ENCODE results near the gene PSTPIP2.

- TF ChIP-seq, protein P1, sequence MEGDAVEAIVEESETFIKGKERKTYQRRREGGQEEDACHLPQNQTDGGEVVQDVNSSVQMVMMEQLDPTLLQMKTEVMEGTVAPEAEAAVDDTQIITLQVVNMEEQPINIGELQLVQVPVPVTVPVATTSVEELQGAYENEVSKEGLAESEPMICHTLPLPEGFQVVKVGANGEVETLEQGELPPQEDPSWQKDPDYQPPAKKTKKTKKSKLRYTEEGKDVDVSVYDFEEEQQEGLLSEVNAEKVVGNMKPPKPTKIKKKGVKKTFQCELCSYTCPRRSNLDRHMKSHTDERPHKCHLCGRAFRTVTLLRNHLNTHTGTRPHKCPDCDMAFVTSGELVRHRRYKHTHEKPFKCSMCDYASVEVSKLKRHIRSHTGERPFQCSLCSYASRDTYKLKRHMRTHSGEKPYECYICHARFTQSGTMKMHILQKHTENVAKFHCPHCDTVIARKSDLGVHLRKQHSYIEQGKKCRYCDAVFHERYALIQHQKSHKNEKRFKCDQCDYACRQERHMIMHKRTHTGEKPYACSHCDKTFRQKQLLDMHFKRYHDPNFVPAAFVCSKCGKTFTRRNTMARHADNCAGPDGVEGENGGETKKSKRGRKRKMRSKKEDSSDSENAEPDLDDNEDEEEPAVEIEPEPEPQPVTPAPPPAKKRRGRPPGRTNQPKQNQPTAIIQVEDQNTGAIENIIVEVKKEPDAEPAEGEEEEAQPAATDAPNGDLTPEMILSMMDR (IDR thresholded peaks at IDR 0.05): no peak
- no peak for TF ChIP-seq POLR2A (IDR thresholded peaks at IDR 0.05)
Observed at GRCh38 chr18:45958027-45958426, 114.0 kb downstream of the PSTPIP2 start.

Measured in heart left ventricle (tissue), 13 donors.